Activated T-helper 1 cell treated with Interleukin-2 at 50 U/mL for 16 hours (primary cell): ENCODE results near the gene ZNF423.

Experiments
- DNase-seq: peaks from one replicate; pipeline ENCODE4 v3.0.0-alpha.2; 2020; ENCODE audit warnings: low read depth

The ZNF423 gene

GRCh38 chr16:49471038-49471727, 384.7 kb downstream of the ZNF423 start:
- no peak for DNase-seq

GRCh38 chr16:49470513-49470991, 385.4 kb downstream of the ZNF423 start:
- no peak for DNase-seq

GRCh38 chr16:49469930-49470451, 385.9 kb downstream of the ZNF423 start:
- DNase-seq, result no peak

GRCh38 chr16:49469311-49469670, 386.6 kb downstream of the ZNF423 start:
- DNase-seq, result no peak

- no peak for DNase-seq
These were observed 387.2 kb downstream of the ZNF423 start for GRCh38 chr16:49468611-49469310.

- no peak for DNase-seq
These were observed 388.2 kb downstream of the ZNF423 start for GRCh38 chr16:49467540-49468372.

GRCh38 chr16:49466881-49467280, 389.0 kb downstream of the ZNF423 start:
- DNase-seq, result no peak

GRCh38 chr16:49466529-49466831, 389.4 kb downstream of the ZNF423 start:
- no peak for DNase-seq

GRCh38 chr16:49465661-49466528, 390.0 kb downstream of the ZNF423 start:
- DNase-seq, result no peak

GRCh38 chr16:49464877-49465504, 390.9 kb downstream of the ZNF423 start:
- DNase-seq, result no peak

- DNase-seq, result no peak
These were observed 391.8 kb downstream of the ZNF423 start for GRCh38 chr16:49464093-49464492.

GRCh38 chr16:49463529-49463928, 392.4 kb downstream of the ZNF423 start:
- peak; percentile 66 for DNase-seq

GRCh38 chr16:49462989-49463371, 392.9 kb downstream of the ZNF423 start:
- DNase-seq, result no peak

- DNase-seq, result no peak
These were observed 393.4 kb downstream of the ZNF423 start for GRCh38 chr16:49462362-49462988.

GRCh38 chr16:49461517-49461951, 394.4 kb downstream of the ZNF423 start:
- DNase-seq, result no peak

- no peak for DNase-seq
These were observed 395.0 kb downstream of the ZNF423 start for GRCh38 chr16:49460786-49461470.

GRCh38 chr16:49459953-49460735, 395.8 kb downstream of the ZNF423 start:
- DNase-seq, result no peak

GRCh38 chr16:49458656-49459445, 397.1 kb downstream of the ZNF423 start:
- DNase-seq, result no peak
